ENCODE data around the gene MSI2. TPM values are rescaled to one million over a fixed set of nuclear protein-coding genes. Genes with fewer than 3 reads are reported as not detected.
A peak's percentile ranks its signal among the peaks of the same experiment; 100 is the strongest.

MSI2 gene
- total RNA-seq, 2 experiments from 2014 or later, result 117 to 120 TPM

GRCh38 chr17:57653279-57653678, 397.0 kb downstream of the MSI2 start:
- ATAC-seq, result no peak
- DNase-seq, result no peak
- Mint-ChIP-seq H3K36me3 (no peaks in the 10 kb centered on the region), H3K27ac (no peak overlapping the region), H3K9me3 (ENCODE audit: low read depth) (no peaks in the 10 kb centered on the region), H3K27me3 (no peaks in the 10 kb centered on the region), H3K4me1 (peaks cover 2% of the 10 kb centered on the region), H3K4me3 (no peak overlapping the region)
- CTCF ChIA-PET, result interaction anchor here (1.0 kb wide), 1 partner anchor 19 kb away, joined by 3 read pairs; no protein-coding TSS in a partner anchor

GRCh38 chr17:57654040-57654775, 397.9 kb downstream of the MSI2 start:
- no peak overlapping the region for H3K4me3 Mint-ChIP-seq
- ATAC-seq (no peak), DNase-seq (no peak)
- peaks cover 2% of the 10 kb centered on the region for H3K4me1 Mint-ChIP-seq
- H3K27me3 Mint-ChIP-seq, result no peaks in the 10 kb centered on the region
- CTCF ChIA-PET, result interaction anchor here (1.0 to 1.3 kb wide), 3 partner anchors 17 to 129 kb away, joined by 3 read pairs; no protein-coding TSS in a partner anchor
- H3K9me3 Mint-ChIP-seq (ENCODE audit: low read depth), result no peaks in the 10 kb centered on the region
- H3K36me3 Mint-ChIP-seq, result no peaks in the 10 kb centered on the region
- no peak overlapping the region for H3K27ac Mint-ChIP-seq

- no peaks in the 10 kb centered on the region for H3K9me3 Mint-ChIP-seq (ENCODE audit: low read depth)
- no peaks in the 10 kb centered on the region for H3K27me3 Mint-ChIP-seq
- H3K4me1 Mint-ChIP-seq, result peaks cover 2% of the 10 kb centered on the region
- no peak overlapping the region for H3K4me3 Mint-ChIP-seq
- CTCF ChIA-PET, result interaction anchor here (1.0 to 1.2 kb wide), 2 partner anchors 57 to 413 kb away, joined by 3 to 4 read pairs; no protein-coding TSS in a partner anchor
- H3K27ac Mint-ChIP-seq, result no peak overlapping the region
- no peak for ATAC-seq
- H3K36me3 Mint-ChIP-seq, result no peaks in the 10 kb centered on the region
- DNase-seq, result no peak
Measured at GRCh38 chr17:57655553-57655952, 399.2 kb downstream of the MSI2 start.

GRCh38 chr17:57657211-57657610, 400.9 kb downstream of the MSI2 start:
- Mint-ChIP-seq H3K36me3 (no peaks in the 10 kb centered on the region), H3K4me3 (no peak overlapping the region), H3K4me1 (peaks cover 2% of the 10 kb centered on the region), H3K27me3 (no peaks in the 10 kb centered on the region), H3K27ac (no peak overlapping the region), H3K9me3 (ENCODE audit: low read depth) (no peaks in the 10 kb centered on the region)
- no peak for DNase-seq
- ATAC-seq, result no peak
- CTCF ChIA-PET, result interaction anchor here (0.9 to 6.7 kb wide), 3 partner anchors 10 to 414 kb away, joined by 4 to 34 read pairs (median 4); no protein-coding TSS in a partner anchor

- DNase-seq (no peak), ATAC-seq (no peak)
- H3K27me3 Mint-ChIP-seq, result no peaks in the 10 kb centered on the region
- no peak overlapping the region for H3K4me3 Mint-ChIP-seq
- H3K27ac Mint-ChIP-seq, result no peak overlapping the region
- no peaks in the 10 kb centered on the region for H3K4me1 Mint-ChIP-seq
- H3K9me3 Mint-ChIP-seq (ENCODE audit: low read depth), result no peaks in the 10 kb centered on the region
- CTCF ChIA-PET, result interaction anchor here (6.7 kb wide), 1 partner anchor 10 kb away, joined by 34 read pairs; no protein-coding TSS in a partner anchor
- H3K36me3 Mint-ChIP-seq, result no peaks in the 10 kb centered on the region
Measured at GRCh38 chr17:57662041-57662440, 405.7 kb downstream of the MSI2 start.

GRCh38 chr17:57662644-57663308, 406.5 kb downstream of the MSI2 start:
- Mint-ChIP-seq H3K36me3 (no peaks in the 10 kb centered on the region), H3K4me1 (peaks cover 4% of the 10 kb centered on the region), H3K27me3 (no peaks in the 10 kb centered on the region), H3K27ac (no peak overlapping the region), H3K9me3 (ENCODE audit: low read depth) (no peaks in the 10 kb centered on the region), H3K4me3 (no peak overlapping the region)
- ATAC-seq (peak; percentile 23), DNase-seq (no peak)
- CTCF ChIA-PET, result interaction anchor here (6.7 kb wide), 1 partner anchor 9 kb away, joined by 34 read pairs; no protein-coding TSS in a partner anchor

- Mint-ChIP-seq H3K4me3 (no peak overlapping the region), H3K9me3 (ENCODE audit: low read depth) (no peaks in the 10 kb centered on the region), H3K4me1 (peaks cover 11% of the 10 kb centered on the region), H3K27me3 (no peaks in the 10 kb centered on the region), H3K36me3 (no peaks in the 10 kb centered on the region), H3K27ac (no peak overlapping the region)
- DNase-seq, result no peak
- CTCF ChIA-PET, result interaction anchor here (2.1 to 6.7 kb wide), 2 partner anchors 8 to 420 kb away, joined by 5 to 34 read pairs; no protein-coding TSS in a partner anchor
- ATAC-seq, result no peak
Measured at GRCh38 chr17:57663326-57664070, 407.2 kb downstream of the MSI2 start.

- ATAC-seq (no peak), DNase-seq (no peak)
- H3K27me3 Mint-ChIP-seq, result no peaks in the 10 kb centered on the region
- H3K4me3 Mint-ChIP-seq, result no peak overlapping the region
- CTCF ChIA-PET, result interaction anchor here (1.3 to 2.1 kb wide), 2 partner anchors 68 to 422 kb away, joined by 5 to 6 read pairs; no protein-coding TSS in a partner anchor
- H3K4me1 Mint-ChIP-seq, result peaks cover 12% of the 10 kb centered on the region
- H3K9me3 Mint-ChIP-seq (ENCODE audit: low read depth), result no peaks in the 10 kb centered on the region
- H3K27ac Mint-ChIP-seq, result no peak overlapping the region
- H3K36me3 Mint-ChIP-seq, result peaks cover 2% of the 10 kb centered on the region
Measured at GRCh38 chr17:57665128-57665527, 408.8 kb downstream of the MSI2 start.

GRCh38 chr17:57665696-57666095, 409.4 kb downstream of the MSI2 start:
- no peak for ATAC-seq
- Mint-ChIP-seq H3K27me3 (no peaks in the 10 kb centered on the region), H3K36me3 (peaks cover 2% of the 10 kb centered on the region), H3K9me3 (ENCODE audit: low read depth) (no peaks in the 10 kb centered on the region), H3K27ac (no peak overlapping the region), H3K4me3 (no peak overlapping the region), H3K4me1 (peaks cover 17% of the 10 kb centered on the region)
- no peak for DNase-seq
- CTCF ChIA-PET, result interaction anchor here (1.0 to 2.1 kb wide), 5 partner anchors 57 to 423 kb away, joined by 3 to 6 read pairs (median 4); no protein-coding TSS in a partner anchor

- CTCF ChIA-PET, result interaction anchor here (0.9 to 1.3 kb wide), 5 partner anchors 57 to 423 kb away, joined by 3 to 6 read pairs (median 3); no protein-coding TSS in a partner anchor
- H3K27ac Mint-ChIP-seq, result peak overlapping the region; percentile 5
Measured at GRCh38 chr17:57666201-57666870, 410.0 kb downstream of the MSI2 start.

GRCh38 chr17:57666946-57667345, 410.6 kb downstream of the MSI2 start:
- Mint-ChIP-seq H3K27me3 (no peaks in the 10 kb centered on the region), H3K9me3 (ENCODE audit: low read depth) (no peaks in the 10 kb centered on the region), H3K4me3 (no peak overlapping the region), H3K4me1 (peaks cover 29% of the 10 kb centered on the region), H3K36me3 (peaks cover 2% of the 10 kb centered on the region), H3K27ac (no peak overlapping the region)
- ATAC-seq (no peak), DNase-seq (peak; percentile 30)
- CTCF ChIA-PET, result interaction anchor here (0.9 to 1.3 kb wide), 3 partner anchors 58 to 424 kb away, joined by 3 to 4 read pairs (median 3); no protein-coding TSS in a partner anchor

More at GRCh38 chr17:57666201-57666870, 410.0 kb downstream of the MSI2 start:
- Mint-ChIP-seq H3K27me3 (no peaks in the 10 kb centered on the region), H3K4me1 (peaks cover 23% of the 10 kb centered on the region), H3K4me3 (no peak overlapping the region), H3K9me3 (ENCODE audit: low read depth) (no peaks in the 10 kb centered on the region), H3K36me3 (peaks cover 2% of the 10 kb centered on the region)
- ATAC-seq (no peak), DNase-seq (no peak)

GRCh38 chr17:57667461-57667923, 411.2 kb downstream of the MSI2 start:
- H3K4me3 Mint-ChIP-seq, result no peak overlapping the region
- peaks cover 2% of the 10 kb centered on the region for H3K36me3 Mint-ChIP-seq
- CTCF ChIA-PET, result no interaction called here
- no peaks in the 10 kb centered on the region for H3K27me3 Mint-ChIP-seq
- ATAC-seq (no peak), DNase-seq (peak; percentile 37)
- peak overlapping the region; percentile 40 for H3K27ac Mint-ChIP-seq
- no peaks in the 10 kb centered on the region for H3K9me3 Mint-ChIP-seq (ENCODE audit: low read depth)
- peaks cover 34% of the 10 kb centered on the region for H3K4me1 Mint-ChIP-seq

Data from activated CD8-positive, alpha-beta memory T cell treated with anti-CD3 and anti-CD28 coated beads, Interleukin-2, amount 10 ng/mL, durations not matched to agents 7 days and 5 days (primary cell).